ENCODE measurements around the gene AGFG2. TPM values are rescaled to one million over a fixed set of nuclear protein-coding genes. Genes with fewer than 3 reads are reported as not detected.

AGFG2 gene
- total and polyA plus RNA-seq, 2 of the 4 experiments (the other 2 are of a cell fraction): 3.0 to 10.0 TPM

GRCh38 chr7:100544386-100544785 lies 5.4 kb downstream of the AGFG2 start:
- DNase-seq (no peak), ATAC-seq (ENCODE audit: low read depth) (no peak)
- H4K91ac ChIP-seq (ENCODE audit: insufficient read depth, low read depth, low read length): peak overlapping the region; percentile 43; the same call in 1 of the 2 replicates
- dilution Hi-C loops (cut with HindIII; ENCODE audit: low sequenced_read_pairs, unreplicated experiment) (no loop called here), intact Hi-C loops (cut with micrococcal nuclease) (no loop called here), in situ Hi-C loops (cut with MboI; ENCODE audit: low sequenced_read_pairs) (loop anchor here (5.0 kb wide), 1 partner anchor 62 kb away; the partner anchor contains the start of gene NYAP1)
- H3K79me1 ChIP-seq (ENCODE audit: low read depth in 1 of 2, low read length in 2 of 2): peaks cover 27 to 51% of the 10 kb centered on the region in 2 experiments
- H3K4me1 ChIP-seq (ENCODE audit: control insufficient read depth, insufficient read depth, low read length): peaks cover 31% of the 10 kb centered on the region
- H3K14ac ChIP-seq (replicated peaks; ENCODE audit: low read depth, low read length): no peak overlapping the region
- no peak overlapping the region for H3K9ac ChIP-seq (ENCODE audit: low read depth, low read length)
- no peaks in the 10 kb centered on the region for H3K9me3 ChIP-seq (ENCODE audit: control insufficient read depth, insufficient read depth, low read length)
- H4K8ac ChIP-seq (ENCODE audit: low read depth in 2 of 2, low read length in 2 of 2): no peak overlapping the region
- no peaks in the 10 kb centered on the region for H3K36me3 ChIP-seq (ENCODE audit: control insufficient read depth, insufficient read depth, low read length)
- H2AK5ac ChIP-seq (ENCODE audit: low read depth, low read length): no peak overlapping the region; the same call in 1 of the 2 replicates
- H3K4me3 ChIP-seq (ENCODE audit: insufficient read depth, low read depth, low read length): no peak overlapping the region
- H2AK9ac ChIP-seq (replicated peaks; ENCODE audit: low read depth, low read length, poor library complexity): no peak overlapping the region
- no peak overlapping the region for H3K23ac ChIP-seq (ENCODE audit: low read depth, low read length)
- H2BK120ac ChIP-seq (ENCODE audit: low read depth, low read length): no peak overlapping the region
- no peak overlapping the region for H2BK5ac ChIP-seq (ENCODE audit: low read depth, low read length, poor library complexity, severe bottlenecking)
- H2BK20ac ChIP-seq (ENCODE audit: low read depth, low read length): no peak overlapping the region; the same call in 1 of the 2 replicates
- no peak overlapping the region for H3K27ac ChIP-seq (ENCODE audit: insufficient read depth, low read length)
- WGBS, 2 experiments (ENCODE audit: extremely low coverage in 2 of 2, insufficient read length in 1 of 2): no CpG with 5 or more reads among the region's 5 CpGs
- peaks cover 27% of the 10 kb centered on the region for H3K9me1 ChIP-seq (ENCODE audit: insufficient read depth, low read length)
- H3K4ac ChIP-seq (ENCODE audit: low read depth, low read length): peak overlapping the region; percentile 71; the same call in 1 of the 2 replicates
- H3K4me2 ChIP-seq (ENCODE audit: low read depth, low read length): no peak overlapping the region
- 0 out of 3 replicates have a peak overlapping the region, but pooled peaks have one; percentile 63 for H2BK15ac ChIP-seq (ENCODE audit: low read depth, low read length)
- POLR2A ChIA-PET (ENCODE audit: unreplicated experiment): no interaction called here
- no peak overlapping the region for H4K5ac ChIP-seq (ENCODE audit: low read depth, low read length)
- no peak overlapping the region for H3K18ac ChIP-seq (ENCODE audit: low read depth, low read length)
- TF ChIP-seq RAD21 (IDR thresholded peaks at IDR 0.05; ENCODE audit: low read length) (no peak), RFX5 (IDR thresholded peaks at IDR 0.05; ENCODE audit: low read depth, low read length) (no peak), FOS (IDR thresholded peaks at IDR 0.05; ENCODE audit: low read depth, low read length) (no peak), POLR2A (IDR thresholded peaks at IDR 0.05; ENCODE audit: low read depth, low read length) (no peak), SMC3 (IDR thresholded peaks at IDR 0.05; ENCODE audit: low read depth, low read length) (no peak), CTCF (conservative IDR thresholded peaks at IDR 0.05; ENCODE audit: low read depth, low read length) (no peak), MAZ (IDR thresholded peaks at IDR 0.05; ENCODE audit: borderline replicate concordance, low read depth, low read length) (no peak), BHLHE40 (IDR thresholded peaks at IDR 0.05; ENCODE audit: low read depth, low read length) (no peak), USF2 (IDR thresholded peaks at IDR 0.05; ENCODE audit: low read depth, low read length) (no peak), MAFK (IDR thresholded peaks at IDR 0.05; ENCODE audit: low read depth, low read length) (no peak), CHD1 (IDR thresholded peaks at IDR 0.05; ENCODE audit: low read depth, low read length) (no peak), NFE2L2 (IDR thresholded peaks at IDR 0.05; ENCODE audit: low read depth, low read length) (no peak), ELK1 (IDR thresholded peaks at IDR 0.05; ENCODE audit: borderline replicate concordance, low read depth, low read length) (no peak), RCOR1 (IDR thresholded peaks at IDR 0.05; ENCODE audit: insufficient replicate concordance, low read length) (no peak), MXI1 (IDR thresholded peaks at IDR 0.05; ENCODE audit: borderline replicate concordance, low read depth, low read length) (no peak), CEBPB (IDR thresholded peaks at IDR 0.05; ENCODE audit: low read depth, low read length) (no peak)
- H3K27me3 ChIP-seq (ENCODE audit: control insufficient read depth, insufficient read depth, low read length): no peaks in the 10 kb centered on the region
- CTCF ChIA-PET: interaction anchor here (0.7 kb wide), 1 partner anchor 28 kb away, joined by 3 read pairs; no protein-coding TSS in a partner anchor
- H4K20me1 ChIP-seq (ENCODE audit: insufficient read depth, low read length): no peaks in the 10 kb centered on the region
- no peak overlapping the region for H3K56ac ChIP-seq (ENCODE audit: extremely low read depth, insufficient read depth, low read length)
- no peak overlapping the region for H2AFZ ChIP-seq (replicated peaks; ENCODE audit: low read length, poor library complexity)
- BruUV-seq (replicated peaks): no TSS peak
